Right lobe of liver (tissue), 4 donors: ENCODE data around the gene ABCA3.
"Not testable (repeated sequence)": the region's sequence is repeated elsewhere in the genome, so short reads cannot be mapped to it uniquely, and the experiment has no call there.

Source experiments
- POLR2A ChIP-seq: fragments of 450-650 bp; IDR thresholded peaks from one replicate; pipeline ENCODE4 v1.6.1; 2017; ENCODE audit warnings: antibody characterized with exemption, mild to moderate bottlenecking
- TF ChIP-seq, protein P1 (sequence below), 4 donors: fragments of 200-600 bp in 3 of 4; fragments of 450-650 bp in 1 of 4; IDR thresholded peaks; one replicate each; pipeline versions ENCODE4 v1.5.1 to v1.8.0; 2016 to 2022; ENCODE audit warnings: antibody characterized with exemption in 4 of 4, mild to moderate bottlenecking in 2 of 4
- donor health status: DM: no; HTN: no; CAD: no.
- donor health status: DM: no; HTN: no; CAD: no.
- donor health status: DM: no; HTN: yes; CAD: no.

DNA sequence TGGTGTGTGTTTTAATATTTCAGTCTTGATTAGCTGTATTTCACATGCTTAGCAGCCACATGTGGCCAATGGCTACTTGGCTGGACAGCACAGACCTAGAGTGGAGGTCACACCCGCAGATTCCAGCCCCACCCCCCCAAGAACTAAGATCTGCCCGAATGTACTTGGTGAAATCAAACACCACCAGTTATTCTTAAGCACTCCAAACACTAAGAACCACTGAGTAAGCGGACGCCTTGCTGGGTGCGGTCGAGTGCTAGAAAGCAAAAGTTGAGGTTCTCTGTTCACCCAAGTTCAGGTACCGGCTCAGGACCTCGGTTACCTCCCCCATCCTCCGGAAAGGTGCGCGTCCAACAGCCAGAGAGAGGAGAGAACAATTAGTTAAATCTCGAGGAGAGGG lies 73.6 kb downstream of the ABCA3 start:
- TF ChIP-seq, protein P1, sequence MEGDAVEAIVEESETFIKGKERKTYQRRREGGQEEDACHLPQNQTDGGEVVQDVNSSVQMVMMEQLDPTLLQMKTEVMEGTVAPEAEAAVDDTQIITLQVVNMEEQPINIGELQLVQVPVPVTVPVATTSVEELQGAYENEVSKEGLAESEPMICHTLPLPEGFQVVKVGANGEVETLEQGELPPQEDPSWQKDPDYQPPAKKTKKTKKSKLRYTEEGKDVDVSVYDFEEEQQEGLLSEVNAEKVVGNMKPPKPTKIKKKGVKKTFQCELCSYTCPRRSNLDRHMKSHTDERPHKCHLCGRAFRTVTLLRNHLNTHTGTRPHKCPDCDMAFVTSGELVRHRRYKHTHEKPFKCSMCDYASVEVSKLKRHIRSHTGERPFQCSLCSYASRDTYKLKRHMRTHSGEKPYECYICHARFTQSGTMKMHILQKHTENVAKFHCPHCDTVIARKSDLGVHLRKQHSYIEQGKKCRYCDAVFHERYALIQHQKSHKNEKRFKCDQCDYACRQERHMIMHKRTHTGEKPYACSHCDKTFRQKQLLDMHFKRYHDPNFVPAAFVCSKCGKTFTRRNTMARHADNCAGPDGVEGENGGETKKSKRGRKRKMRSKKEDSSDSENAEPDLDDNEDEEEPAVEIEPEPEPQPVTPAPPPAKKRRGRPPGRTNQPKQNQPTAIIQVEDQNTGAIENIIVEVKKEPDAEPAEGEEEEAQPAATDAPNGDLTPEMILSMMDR (IDR thresholded peaks at IDR 0.05), result not testable (repeated sequence)
- TF ChIP-seq POLR2A, result not testable (repeated sequence)
